DOHH2 (cell line): ENCODE results near the gene ZNF385C.

Experiments
- H3F3A ChIP-seq: fragments of 200-600 bp; sonication (generic), shearing (Covaris generic); 2 replicates; pipeline ENCODE4 v1.6.0; 2016; ENCODE audit warnings: antibody characterized with exemption, mild to moderate bottlenecking; ENCODE audit not compliant: control insufficient read depth, insufficient read depth
- H3K27ac ChIP-seq: fragments of 200-600 bp; sonication (generic); 2 replicates; pipeline ENCODE4 v1.5.1; 2014; ENCODE audit warnings: low read depth, mild to moderate bottlenecking, low read length, moderate library complexity
- H3K27me3 ChIP-seq: fragments of 200-600 bp; sonication (generic); 2 replicates; pipeline ENCODE4 v1.6.1; 2014; ENCODE audit warnings: mild to moderate bottlenecking, low read length, mixed read lengths; ENCODE audit not compliant: control insufficient read depth
- H3K36me3 ChIP-seq: fragments of 200-600 bp; sonication (generic); 2 replicates; pipeline ENCODE4 v1.6.1; 2014; ENCODE audit warnings: mild to moderate bottlenecking, low read length, moderate library complexity, mixed read lengths; ENCODE audit not compliant: control insufficient read depth
- H3K4me1 ChIP-seq: fragments of 200-600 bp; sonication (generic); 2 replicates; pipeline ENCODE4 v1.6.1; 2014; ENCODE audit warnings: mild to moderate bottlenecking, low read length, mixed read lengths; ENCODE audit not compliant: control insufficient read depth
- H3K4me2 ChIP-seq: fragments of 200-600 bp; sonication (generic); 2 replicates; pipeline ENCODE4 v1.6.0; 2014; ENCODE audit warnings: mild to moderate bottlenecking, low read length, moderate library complexity
- H3K4me3 ChIP-seq: fragments of 200-600 bp; sonication (generic); 2 replicates; pipeline ENCODE4 v1.5.1; 2014; ENCODE audit warnings: mild to moderate bottlenecking, low read length, mixed read lengths
- H3K79me2 ChIP-seq: fragments of 200-600 bp; sonication (generic); 2 replicates; pipeline ENCODE4 v1.6.1; 2014; ENCODE audit warnings: mild to moderate bottlenecking, low read length, mixed read lengths; ENCODE audit not compliant: control insufficient read depth
- H3K9me2 ChIP-seq: fragments of 200-600 bp; sonication (generic); replicated peaks from 2 replicates; pipeline ENCODE4 v1.6.1; 2014; ENCODE audit warnings: mild to moderate bottlenecking, low read length, mixed read lengths; ENCODE audit not compliant: control insufficient read depth
- H3K9me3 ChIP-seq: fragments of 200-600 bp; sonication (generic); 2 replicates; pipeline ENCODE4 v1.6.1; 2014; ENCODE audit warnings: antibody characterized with exemption, low read length, mixed read lengths; ENCODE audit not compliant: control insufficient read depth, insufficient read depth
- H4K20me1 ChIP-seq: fragments of 200-600 bp; sonication (generic); 2 replicates; pipeline ENCODE4 v1.6.0; 2014; ENCODE audit warnings: low read depth, mild to moderate bottlenecking, antibody characterized with exemption, low read length, moderate library complexity; ENCODE audit not compliant: control insufficient read depth, insufficient read depth
- CTCF ChIP-seq: fragments of 200-600 bp; sonication (generic); IDR thresholded peaks from one replicate; pipeline ENCODE4 v1.5.1; 2014; ENCODE audit warnings: antibody characterized with exemption, mild to moderate bottlenecking, low read depth, low read length; ENCODE audit not compliant: poor library complexity, severe bottlenecking
- EZH2phosphoT487 ChIP-seq: fragments of 200-600 bp; sonication (generic); IDR thresholded peaks from 2 replicates; pipeline ENCODE4 v1.6.1; 2017; ENCODE audit warnings: borderline replicate concordance, mild to moderate bottlenecking, antibody characterized with exemption, low read length, moderate library complexity, mixed read lengths

The ZNF385C gene

GRCh38 chr17:42062681-42063080 lies 35.6 kb downstream of the ZNF385C start:
- Histone ChIP-seq H3K4me2 (no peak overlapping the region), H3K4me1 (peaks cover 12% of the 10 kb centered on the region), H3K9me3 (no peaks in the 10 kb centered on the region), H3K79me2 (no peaks in the 10 kb centered on the region), H3K27ac (no peak overlapping the region), H3K9me2 (no peaks in the 10 kb centered on the region), H3F3A (no peaks in the 10 kb centered on the region), H3K36me3 (no peaks in the 10 kb centered on the region), H3K4me3 (no peak overlapping the region), H4K20me1 (no peaks in the 10 kb centered on the region), H3K27me3 (peaks cover 10% of the 10 kb centered on the region)
- no peak for TF ChIP-seq CTCF

- peaks cover 12% of the 10 kb centered on the region for H3K4me1 ChIP-seq
- no peaks in the 10 kb centered on the region for H3K79me2 ChIP-seq
- H3K4me3 ChIP-seq, result no peak overlapping the region
- peaks cover 2% of the 10 kb centered on the region; the same call in 1 of the 2 replicates for H3K9me3 ChIP-seq
- no peak overlapping the region for H3K4me2 ChIP-seq
- H4K20me1 ChIP-seq, result no peaks in the 10 kb centered on the region
- TF ChIP-seq CTCF (no peak), EZH2phosphoT487 (no peak)
- H3F3A ChIP-seq, result no peaks in the 10 kb centered on the region
- no peaks in the 10 kb centered on the region for H3K36me3 ChIP-seq
- H3K27ac ChIP-seq, result no peak overlapping the region
- H3K27me3 ChIP-seq, result peaks cover 10% of the 10 kb centered on the region
- no peaks in the 10 kb centered on the region for H3K9me2 ChIP-seq
Measured at GRCh38 chr17:42061646-42062487, 36.4 kb downstream of the ZNF385C start.

- Histone ChIP-seq H3K27ac (no peak overlapping the region), H3K4me2 (no peak overlapping the region), H3K4me3 (no peak overlapping the region), H3K27me3 (peaks cover 13% of the 10 kb centered on the region), H3K36me3 (no peaks in the 10 kb centered on the region), H3K79me2 (no peaks in the 10 kb centered on the region), H3F3A (no peaks in the 10 kb centered on the region), H4K20me1 (no peaks in the 10 kb centered on the region), H3K9me3 (peaks cover 9% of the 10 kb centered on the region), H3K9me2 (no peaks in the 10 kb centered on the region), H3K4me1 (peaks cover 12% of the 10 kb centered on the region)
- no peak for TF ChIP-seq CTCF
- no peak for TF ChIP-seq EZH2phosphoT487
Measured at GRCh38 chr17:42060231-42060630, 38.0 kb downstream of the ZNF385C start.
